ENCODE data around the gene AMFR. TPM values are rescaled to one million over a fixed set of nuclear protein-coding genes. Genes with fewer than 3 reads are reported as not detected.
"Not testable (repeated sequence)": the region's sequence is repeated elsewhere in the genome, so short reads cannot be mapped to it uniquely, and the experiment has no call there.

Gene AMFR
- total RNA-seq, 1 experiment from 2014 or later: 25.6 TPM

GRCh38 chr16:56379044-56379443, 46.3 kb downstream of the AMFR start:
- not testable (repeated sequence) for H3K23me2 ChIP-seq (ENCODE audit: insufficient read length, low read depth, low read length, poor library complexity, severe bottlenecking); H2AFZ ChIP-seq (ENCODE audit: low read length); H4K8ac ChIP-seq (replicated peaks; ENCODE audit: insufficient read length, low read depth, low read length); H2BK5ac ChIP-seq (ENCODE audit: insufficient read length, low read length); H3K27ac Mint-ChIP-seq; H3K14ac ChIP-seq (ENCODE audit: insufficient read depth, low read length); H3K4me1 ChIP-seq (ENCODE audit: insufficient read depth, low read length); H3K79me2 ChIP-seq (ENCODE audit: insufficient read depth, low read length); H2BK120ac ChIP-seq (ENCODE audit: low read depth, low read length, poor library complexity, severe bottlenecking); DNase-seq; H3K79me1 ChIP-seq (ENCODE audit: insufficient read depth, low read depth, low read length, poor library complexity, severe bottlenecking); H2BK12ac ChIP-seq (ENCODE audit: insufficient read length, low read depth, low read length); H4K20me1 ChIP-seq (ENCODE audit: control insufficient read depth, insufficient read depth, insufficient read length); H2BK20ac ChIP-seq (ENCODE audit: low read depth, low read length, poor library complexity, severe bottlenecking); H3K4ac ChIP-seq (ENCODE audit: low read depth, low read length); H3K18ac ChIP-seq (ENCODE audit: insufficient read length, low read depth, low read length); H4K5ac ChIP-seq (ENCODE audit: insufficient read length, low read depth, low read length); H3K23ac ChIP-seq (ENCODE audit: insufficient read length, low read depth, low read length); H3K27ac ChIP-seq (ENCODE audit: insufficient read length, low read depth, low read length); H3K27me3 ChIP-seq (ENCODE audit: insufficient read depth, low read length); H3K4me2 ChIP-seq (ENCODE audit: insufficient read depth, insufficient read length, low read length); H3K4me3 Mint-ChIP-seq; H3K9ac ChIP-seq (ENCODE audit: extremely low read depth, insufficient read length, low read length); H2BK15ac ChIP-seq (ENCODE audit: low read depth, low read length); H3K56ac ChIP-seq (ENCODE audit: insufficient read length, low read depth, low read length); H3K4me1 Mint-ChIP-seq; H2AK5ac ChIP-seq (ENCODE audit: insufficient read length, low read length); H4K91ac ChIP-seq (ENCODE audit: insufficient read length, low read depth, low read length); H3T11ph ChIP-seq (ENCODE audit: low read length); H3K27me3 Mint-ChIP-seq (ENCODE audit: low read depth)
- peaks cover 14% of the 10 kb centered on the region for H3K9me3 ChIP-seq (ENCODE audit: control insufficient read depth, low read depth, low read length)
- peaks cover 32 to 34% of the 10 kb centered on the region in 2 experiments for H3K9me3 Mint-ChIP-seq
- H3K36me3 Mint-ChIP-seq (ENCODE audit: insufficient read depth in 1 of 3, low read depth in 3 of 3): peaks cover 58 to 66% (median 61%) of the 10 kb centered on the region in 3 experiments
- no CpG with 5 or more reads among the region's 6 CpGs for WGBS (ENCODE audit: extremely low coverage, insufficient read length, low lambda C conversion rate)

GRCh38 chr16:56375792-56376191, 49.6 kb downstream of the AMFR start:
- DNase-seq; H3K56ac ChIP-seq (ENCODE audit: insufficient read length, low read depth, low read length); H3K4me2 ChIP-seq (ENCODE audit: insufficient read depth, insufficient read length, low read length); H3K79me2 ChIP-seq (ENCODE audit: insufficient read depth, low read length); H3K4me1 Mint-ChIP-seq; H3K4ac ChIP-seq (ENCODE audit: low read depth, low read length); H3K9ac ChIP-seq (ENCODE audit: extremely low read depth, insufficient read length, low read length); H3K79me1 ChIP-seq (ENCODE audit: insufficient read depth, low read depth, low read length, poor library complexity, severe bottlenecking); H3K4me1 ChIP-seq (ENCODE audit: insufficient read depth, low read length); H2BK5ac ChIP-seq (ENCODE audit: insufficient read length, low read length); H2AFZ ChIP-seq (ENCODE audit: low read length); H3K27me3 Mint-ChIP-seq (ENCODE audit: low read depth); H3K18ac ChIP-seq (ENCODE audit: insufficient read length, low read depth, low read length); H2BK15ac ChIP-seq (ENCODE audit: low read depth, low read length); H2BK120ac ChIP-seq (ENCODE audit: low read depth, low read length, poor library complexity, severe bottlenecking); H3K27me3 ChIP-seq (ENCODE audit: insufficient read depth, low read length); H3K14ac ChIP-seq (ENCODE audit: insufficient read depth, low read length); H3K27ac ChIP-seq (ENCODE audit: insufficient read length, low read depth, low read length); H2BK20ac ChIP-seq (ENCODE audit: low read depth, low read length, poor library complexity, severe bottlenecking); H2BK12ac ChIP-seq (ENCODE audit: insufficient read length, low read depth, low read length); H3K9me3 ChIP-seq (ENCODE audit: control insufficient read depth, low read depth, low read length); H2AK5ac ChIP-seq (ENCODE audit: insufficient read length, low read length); H3K27ac Mint-ChIP-seq; H3T11ph ChIP-seq (ENCODE audit: low read length); H4K8ac ChIP-seq (replicated peaks; ENCODE audit: insufficient read length, low read depth, low read length); H4K5ac ChIP-seq (ENCODE audit: insufficient read length, low read depth, low read length); H3K23ac ChIP-seq (ENCODE audit: insufficient read length, low read depth, low read length); H3K23me2 ChIP-seq (ENCODE audit: insufficient read length, low read depth, low read length, poor library complexity, severe bottlenecking); H4K20me1 ChIP-seq (ENCODE audit: control insufficient read depth, insufficient read depth, insufficient read length); H3K4me3 Mint-ChIP-seq; H4K91ac ChIP-seq (ENCODE audit: insufficient read length, low read depth, low read length): not testable (repeated sequence)
- WGBS (ENCODE audit: extremely low coverage, insufficient read length, low lambda C conversion rate): no CpG with 5 or more reads among the region's 6 CpGs
- Mint-ChIP-seq H3K36me3 (ENCODE audit: insufficient read depth in 1 of 3, low read depth in 3 of 3) (peaks cover 28 to 35% (median 29%) of the 10 kb centered on the region in 3 experiments), H3K9me3 (peaks cover 21 to 24% of the 10 kb centered on the region in 2 experiments)
